ENCODE data around the gene TGDS.

GRCh38 chr13:94617389-94618000 lies 21.5 kb upstream of the TGDS start:
- TF ChIP-seq EZH2 (IDR thresholded peaks at IDR 0.05; ENCODE audit: insufficient read depth, poor library complexity, severe bottlenecking): no peak
- no peak for TF ChIP-seq EZH2phosphoT487 (IDR thresholded peaks at IDR 0.05; ENCODE audit: insufficient read depth, low read depth)

Measured in GM23248 (cell line).